NT2/D1 (cell line): ENCODE results near the gene KANSL1L.

Source experiments
- SUZ12 ChIP-seq: IDR thresholded peaks from 2 replicates; pipeline ENCODE4 v1.6.1; 2011; ENCODE audit not compliant: insufficient read length, insufficient read depth; ENCODE audit errors: extremely low read depth
- YY1 ChIP-seq: IDR thresholded peaks from 2 replicates; pipeline ENCODE4 v1.6.1; 2011; ENCODE audit not compliant: insufficient read length, insufficient read depth
- ZNF274 ChIP-seq: IDR thresholded peaks from 2 replicates; pipeline ENCODE4 v1.6.1; 2011; ENCODE audit warnings: mild to moderate bottlenecking, low read depth, low read length

GRCh38 chr2:210022824-210023223 lies 148.4 kb downstream of the KANSL1L start:
- TF ChIP-seq SUZ12 (no peak), ZNF274 (no peak), YY1 (no peak)
